Activated CD4-positive, alpha-beta T cell treated with anti-CD3 and anti-CD28 coated beads, Interleukin-2, amount 10 ng/mL, durations not matched to agents 24 days and 14 days (primary cell): ENCODE measurements around the gene PNKP. TPM values are rescaled to one million over a fixed set of nuclear protein-coding genes. Genes with fewer than 3 reads are reported as not detected.

ENCODE experiments used
- DNase-seq: peaks from one replicate; pipeline ENCODE4 v3.0.0; 2022
- H3K27ac Mint-ChIP-seq: one replicate; pipeline ENCODE4 v1.8.0; 2022; ENCODE audit warnings: mild to moderate bottlenecking, mixed read lengths
- H3K27me3 Mint-ChIP-seq: one replicate; pipeline ENCODE4 v1.8.0; 2022; ENCODE audit warnings: mixed read lengths
- H3K36me3 Mint-ChIP-seq: one replicate; pipeline ENCODE4 v1.8.0; 2022; ENCODE audit warnings: low read depth, mild to moderate bottlenecking, mixed read lengths
- H3K4me1 Mint-ChIP-seq: one replicate; pipeline ENCODE4 v1.8.0; 2021; ENCODE audit warnings: mixed read lengths
- H3K4me3 Mint-ChIP-seq: one replicate; pipeline ENCODE4 v1.8.0; 2022; ENCODE audit warnings: mild to moderate bottlenecking, moderate library complexity, mixed read lengths
- H3K9me3 Mint-ChIP-seq: one replicate; pipeline ENCODE4 v1.8.0; 2021; ENCODE audit warnings: mixed read lengths
- intact Hi-C: fragments of 100-400 bp; cut with micrococcal nuclease; formaldehyde crosslinking; loops from one replicate; pipeline ENCODE4 v1.15.1; 2023
- total RNA-seq: library from RNA; stranded (reverse); gene quantifications from 2 replicates; pipeline ENCODE4 v1.2.3, GENCODE V29; 2022

PNKP gene
- total RNA-seq, 1 donor from 2014 or later: 124 TPM

DNA sequence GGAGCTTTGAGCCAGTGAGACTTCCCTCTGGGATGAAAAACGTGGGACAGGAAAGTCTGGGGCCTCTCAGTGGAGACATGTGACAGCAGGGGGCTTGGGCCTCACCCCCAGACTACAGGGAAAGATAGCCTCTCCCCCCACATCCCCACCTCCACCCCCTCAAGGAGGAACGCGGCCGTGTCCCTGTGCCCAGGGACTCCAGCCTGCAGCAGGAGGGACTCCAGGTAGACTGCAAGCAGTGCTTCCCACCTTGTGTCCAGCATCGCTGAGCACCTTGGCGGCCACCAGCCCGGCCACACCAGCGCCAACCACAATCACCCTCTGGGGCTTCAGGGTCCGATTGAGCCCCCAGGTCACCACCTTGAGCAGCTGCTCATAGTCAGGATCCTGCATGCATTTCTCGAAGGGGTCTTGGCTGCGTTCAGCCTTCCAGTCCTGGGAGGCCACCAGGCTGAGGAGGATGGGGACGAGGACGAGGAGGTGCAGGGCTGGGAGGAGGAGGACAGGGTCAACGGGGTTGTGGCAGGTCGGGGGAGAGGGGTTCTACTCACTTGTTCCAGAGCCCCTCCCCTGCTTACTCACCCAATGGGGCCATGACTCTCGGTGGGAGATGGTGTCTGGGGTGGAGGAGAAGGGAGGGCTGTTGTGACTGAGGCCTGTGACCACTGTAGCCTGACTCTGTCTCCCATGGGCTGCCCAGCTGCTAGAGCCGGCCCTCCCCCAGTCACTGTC, 28.4 kb upstream of the PNKP start:
- Mint-ChIP-seq H3K9me3 (no peaks in the 10 kb centered on the region), H3K36me3 (peaks cover 14% of the 10 kb centered on the region), H3K4me3 (peak overlapping the region; percentile 89), H3K27me3 (peaks cover 2% of the 10 kb centered on the region), H3K27ac (peak overlapping the region; percentile 100), H3K4me1 (peaks cover 52% of the 10 kb centered on the region)
- intact Hi-C loops: no loop called here
- peak; percentile 67 for DNase-seq

- H3K9me3 Mint-ChIP-seq: no peaks in the 10 kb centered on the region
- peaks cover 18% of the 10 kb centered on the region for H3K36me3 Mint-ChIP-seq
- H3K4me3 Mint-ChIP-seq: peak overlapping the region; percentile 89
- peak; percentile 70 for DNase-seq
- peaks cover 50% of the 10 kb centered on the region for H3K4me1 Mint-ChIP-seq
- intact Hi-C loops: no loop called here
- peak overlapping the region; percentile 84 for H3K27ac Mint-ChIP-seq
- H3K27me3 Mint-ChIP-seq: peaks cover 2% of the 10 kb centered on the region
These were observed 27.6 kb upstream of the PNKP start for GRCh38 chr19:49894879-49895565.

- Mint-ChIP-seq H3K4me3 (peak overlapping the region; percentile 89), H3K27me3 (peaks cover 2% of the 10 kb centered on the region), H3K4me1 (peaks cover 52% of the 10 kb centered on the region), H3K36me3 (peaks cover 24% of the 10 kb centered on the region), H3K9me3 (no peaks in the 10 kb centered on the region), H3K27ac (peak overlapping the region; percentile 84)
- intact Hi-C loops: no loop called here
- DNase-seq: no peak
These were observed 26.8 kb upstream of the PNKP start for GRCh38 chr19:49894011-49894664.

DNA sequence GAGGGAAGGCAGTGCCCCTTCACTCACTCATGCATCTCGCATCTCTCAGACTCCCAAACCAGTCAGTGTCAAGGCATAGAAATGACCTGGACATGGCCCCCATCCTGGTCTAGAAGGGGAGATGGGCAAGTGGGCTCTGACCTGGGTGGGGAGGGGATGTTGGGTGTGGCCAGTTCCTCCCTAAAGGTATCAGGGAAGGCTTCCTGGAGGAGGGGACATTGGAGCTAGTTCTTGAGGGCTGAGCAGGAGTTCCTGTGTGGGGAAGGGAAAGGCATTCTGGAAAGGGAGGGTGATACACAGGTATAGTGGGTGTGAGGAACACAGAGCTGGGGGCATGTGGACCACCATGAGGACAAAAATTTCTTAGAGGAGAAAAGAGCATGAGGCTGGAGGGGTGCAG, 25.3 kb upstream of the PNKP start:
- H3K27me3 Mint-ChIP-seq: peaks cover under 1% of the 10 kb centered on the region
- no peaks in the 10 kb centered on the region for H3K9me3 Mint-ChIP-seq
- DNase-seq: no peak
- peaks cover 49% of the 10 kb centered on the region for H3K4me1 Mint-ChIP-seq
- intact Hi-C loops: no loop called here
- H3K27ac Mint-ChIP-seq: peak overlapping the region; percentile 17
- peaks cover 28% of the 10 kb centered on the region for H3K36me3 Mint-ChIP-seq
- peak overlapping the region; percentile 13 for H3K4me3 Mint-ChIP-seq

DNA sequence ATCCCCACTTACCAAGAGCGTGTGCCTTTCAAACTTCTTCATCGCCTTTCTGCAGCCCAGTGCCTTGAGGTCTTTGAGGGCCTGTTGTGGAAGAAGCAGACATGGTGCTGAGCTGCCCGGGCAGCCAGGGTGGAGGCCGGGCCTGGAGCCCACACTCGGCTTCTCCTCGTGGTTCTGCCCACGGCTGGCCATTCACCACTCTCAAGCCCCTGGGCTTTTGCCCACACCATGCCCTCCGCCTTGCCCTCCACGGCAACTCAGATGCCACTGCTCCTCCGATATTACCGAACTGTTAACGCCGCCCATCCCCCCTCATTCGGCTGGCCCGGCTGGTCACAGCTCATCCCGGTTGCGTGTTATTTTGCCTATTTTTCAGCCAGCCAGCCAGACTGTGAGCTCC, 24.0 kb upstream of the PNKP start:
- intact Hi-C loops: no loop called here
- H3K27me3 Mint-ChIP-seq: no peaks in the 10 kb centered on the region
- H3K27ac Mint-ChIP-seq: peak overlapping the region; percentile 34
- H3K9me3 Mint-ChIP-seq: no peaks in the 10 kb centered on the region
- H3K4me3 Mint-ChIP-seq: no peak overlapping the region
- no peak for DNase-seq
- peaks cover 29% of the 10 kb centered on the region for H3K36me3 Mint-ChIP-seq
- H3K4me1 Mint-ChIP-seq: peaks cover 36% of the 10 kb centered on the region

DNA sequence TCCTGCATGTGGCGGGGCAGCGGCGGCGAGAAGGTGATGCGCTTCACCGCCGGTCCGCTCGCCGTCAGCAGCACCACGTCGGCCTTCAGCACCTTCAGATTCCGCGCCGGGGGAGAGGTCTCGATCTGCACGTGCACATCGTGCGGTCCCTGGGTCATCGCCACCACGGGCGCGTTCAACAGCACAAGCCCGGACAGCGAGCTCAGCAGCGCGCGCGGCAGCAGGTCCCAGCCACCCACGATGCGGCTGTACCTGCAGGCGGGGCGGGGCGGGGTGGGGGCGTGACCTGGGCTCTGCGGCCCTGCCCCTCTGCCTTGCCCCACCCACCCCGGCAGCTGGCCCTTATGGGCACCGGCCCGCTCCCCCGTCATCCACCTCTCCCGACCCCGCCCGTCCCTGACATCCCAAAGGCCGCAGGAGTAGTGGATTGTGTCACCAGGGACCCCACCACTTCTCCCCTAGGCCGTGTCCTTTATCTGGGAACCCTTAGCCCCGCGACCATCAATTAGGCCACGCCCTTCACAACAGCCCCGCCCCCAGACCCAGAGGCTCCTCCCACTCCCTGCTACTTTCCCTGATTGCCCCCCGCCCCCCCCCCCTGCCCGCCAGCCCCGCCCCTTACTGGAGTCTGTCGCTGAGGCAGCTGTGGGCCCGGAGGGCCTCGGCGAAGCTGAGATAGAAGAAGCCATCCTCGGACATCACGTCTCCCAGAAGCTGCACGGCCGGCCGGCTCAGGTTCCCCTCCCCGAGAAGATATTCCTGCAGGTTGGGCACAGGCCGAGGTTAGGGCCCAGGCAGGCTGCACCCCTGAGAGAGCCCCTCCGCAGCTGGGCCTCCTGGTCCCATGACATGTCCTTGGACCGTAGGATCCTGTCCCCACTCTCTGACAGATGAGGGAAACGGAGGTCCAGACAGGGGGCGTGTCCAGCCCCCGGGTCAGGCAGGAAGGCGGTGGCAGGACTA, 23.3 kb upstream of the PNKP start:
- H3K27me3 Mint-ChIP-seq: no peaks in the 10 kb centered on the region
- H3K36me3 Mint-ChIP-seq: peaks cover 32% of the 10 kb centered on the region
- peak; percentile 87 for DNase-seq
- intact Hi-C loops: no loop called here
- peak overlapping the region; percentile 74 for H3K27ac Mint-ChIP-seq
- no peaks in the 10 kb centered on the region for H3K9me3 Mint-ChIP-seq
- peak overlapping the region; percentile 82 for H3K4me3 Mint-ChIP-seq
- peaks cover 28% of the 10 kb centered on the region for H3K4me1 Mint-ChIP-seq

- Mint-ChIP-seq H3K36me3 (peaks cover 38% of the 10 kb centered on the region), H3K27ac (peak overlapping the region; percentile 74), H3K4me1 (peaks cover 25% of the 10 kb centered on the region), H3K4me3 (peak overlapping the region; percentile 82), H3K27me3 (no peaks in the 10 kb centered on the region), H3K9me3 (no peaks in the 10 kb centered on the region)
- intact Hi-C loops: no loop called here
- DNase-seq: peak; percentile 93
These were observed 22.4 kb upstream of the PNKP start for GRCh38 chr19:49889687-49890348.

DNA sequence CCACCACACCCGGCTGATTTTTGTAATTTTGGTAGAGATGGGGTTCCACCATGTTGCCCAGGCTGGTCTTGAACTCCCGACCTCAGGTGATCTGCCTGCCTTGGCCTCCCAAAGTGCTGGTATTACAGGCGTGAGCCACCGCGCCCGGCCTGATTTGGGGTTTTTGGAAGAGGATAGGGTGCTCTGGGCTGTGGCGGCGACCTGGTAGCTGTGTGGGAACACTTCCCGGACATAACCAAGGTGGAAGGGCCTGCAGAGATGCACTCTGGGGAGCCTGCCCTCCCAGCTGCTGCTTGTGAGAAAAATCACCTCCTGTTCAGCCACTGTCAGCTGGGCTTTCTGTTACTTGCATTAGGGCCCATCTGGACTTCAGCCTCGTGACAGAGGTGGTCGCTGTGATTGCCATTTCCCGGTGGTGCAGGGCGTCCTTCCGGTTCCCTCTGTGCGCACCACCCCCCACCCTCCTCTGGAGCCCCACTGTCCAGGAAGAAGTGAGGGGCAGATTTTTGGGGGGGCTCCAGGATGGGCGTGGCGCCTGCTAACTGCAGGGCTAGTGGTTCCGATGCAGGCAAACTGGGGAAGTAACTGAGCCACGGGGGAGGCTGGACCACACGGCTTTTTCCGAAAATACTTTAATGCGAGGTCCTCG, 21.8 kb upstream of the PNKP start:
- Mint-ChIP-seq H3K4me3 (peak overlapping the region; percentile 23), H3K9me3 (no peaks in the 10 kb centered on the region), H3K4me1 (peaks cover 21% of the 10 kb centered on the region), H3K27ac (peak overlapping the region; percentile 37), H3K27me3 (no peaks in the 10 kb centered on the region), H3K36me3 (peaks cover 44% of the 10 kb centered on the region)
- intact Hi-C loops: no loop called here
- no peak for DNase-seq

DNA sequence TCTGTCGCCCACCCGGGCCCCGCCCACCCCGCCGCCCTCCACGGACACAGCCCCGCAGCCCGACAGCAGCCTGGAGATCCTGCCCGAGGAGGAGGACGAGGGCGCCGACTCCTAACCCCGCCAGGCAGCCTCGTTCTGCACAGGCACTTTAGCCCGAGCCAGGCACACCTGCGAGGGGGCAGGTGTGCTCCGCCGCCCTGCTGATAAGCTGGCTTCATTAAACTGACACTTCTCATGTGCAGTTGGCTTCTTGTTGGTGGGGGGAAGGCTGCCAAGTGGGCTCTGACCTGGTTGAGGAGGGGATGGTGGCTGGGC, 21.1 kb upstream of the PNKP start:
- Mint-ChIP-seq H3K27me3 (no peaks in the 10 kb centered on the region), H3K27ac (no peak overlapping the region), H3K4me1 (peaks cover 21% of the 10 kb centered on the region), H3K36me3 (peaks cover 47% of the 10 kb centered on the region), H3K4me3 (peak overlapping the region; percentile 21), H3K9me3 (no peaks in the 10 kb centered on the region)
- no peak for DNase-seq
- intact Hi-C loops: no loop called here

GRCh38 chr19:49887665-49888509, 20.5 kb upstream of the PNKP start:
- no peak for DNase-seq
- no peaks in the 10 kb centered on the region for H3K9me3 Mint-ChIP-seq
- intact Hi-C loops: no loop called here
- H3K27me3 Mint-ChIP-seq: no peaks in the 10 kb centered on the region
- peaks cover 17% of the 10 kb centered on the region for H3K4me1 Mint-ChIP-seq
- H3K36me3 Mint-ChIP-seq: peaks cover 49% of the 10 kb centered on the region
- H3K4me3 Mint-ChIP-seq: no peak overlapping the region
- no peak overlapping the region for H3K27ac Mint-ChIP-seq

DNA sequence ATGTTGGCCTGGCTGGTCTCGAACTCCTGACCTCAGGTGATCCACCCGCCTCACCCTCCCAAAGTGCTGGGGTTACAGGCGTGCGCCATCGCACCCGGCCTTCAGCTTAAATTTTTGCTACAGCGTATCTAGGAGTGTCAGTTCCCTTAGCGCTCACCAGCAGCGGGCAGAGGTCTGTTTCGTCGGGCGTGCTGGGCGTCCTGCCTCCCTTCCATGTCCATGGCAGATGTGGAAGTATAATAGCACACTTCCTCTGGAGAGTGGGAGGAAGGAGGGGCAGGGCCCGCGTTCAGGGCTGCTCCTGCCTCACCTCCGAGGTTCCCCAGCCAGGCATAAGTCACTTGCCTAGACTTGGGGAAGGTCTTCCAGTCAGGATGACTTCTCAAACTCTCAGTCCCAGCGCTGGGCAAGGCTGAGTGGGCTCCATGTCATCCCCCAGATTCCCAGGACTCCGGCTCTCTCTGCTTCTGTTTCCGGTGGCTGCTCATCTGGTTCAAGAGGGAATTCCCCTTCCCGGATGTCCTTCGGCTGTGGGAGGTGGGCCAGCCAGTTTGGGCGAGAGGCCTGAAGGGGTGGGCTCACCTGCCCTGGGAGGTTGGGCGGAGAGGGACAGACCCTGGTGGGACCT, 19.8 kb upstream of the PNKP start:
- H3K4me3 Mint-ChIP-seq: no peak overlapping the region
- H3K9me3 Mint-ChIP-seq: no peaks in the 10 kb centered on the region
- no peaks in the 10 kb centered on the region for H3K27me3 Mint-ChIP-seq
- intact Hi-C loops: no loop called here
- H3K36me3 Mint-ChIP-seq: peaks cover 48% of the 10 kb centered on the region
- H3K4me1 Mint-ChIP-seq: peaks cover 11% of the 10 kb centered on the region
- DNase-seq: no peak
- no peak overlapping the region for H3K27ac Mint-ChIP-seq

DNA sequence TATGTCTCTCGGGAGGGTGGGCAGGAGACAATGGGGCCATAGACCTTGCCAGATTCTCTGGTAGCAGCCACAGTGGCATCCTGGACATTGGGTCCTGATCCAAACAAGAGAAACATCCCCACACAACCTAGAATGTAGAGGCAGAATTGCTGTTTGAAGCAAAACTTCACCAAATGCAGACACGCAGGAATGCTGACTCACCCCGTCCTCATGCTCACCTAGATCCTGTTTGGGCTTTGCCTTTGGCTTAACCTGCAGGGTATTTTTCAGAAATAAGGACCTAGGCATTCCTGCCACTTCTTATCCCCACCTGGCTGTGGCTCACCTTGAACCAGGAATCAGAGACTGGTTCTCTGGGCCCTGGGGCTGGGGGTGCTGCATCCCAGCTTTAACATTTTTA, 17.4 kb upstream of the PNKP start:
- no peak overlapping the region for H3K27ac Mint-ChIP-seq
- DNase-seq: no peak
- no peaks in the 10 kb centered on the region for H3K27me3 Mint-ChIP-seq
- peaks cover 2% of the 10 kb centered on the region for H3K4me1 Mint-ChIP-seq
- no peaks in the 10 kb centered on the region for H3K9me3 Mint-ChIP-seq
- no peak overlapping the region for H3K4me3 Mint-ChIP-seq
- peaks cover 59% of the 10 kb centered on the region for H3K36me3 Mint-ChIP-seq
- intact Hi-C loops: no loop called here
